Gastrocnemius medialis (tissue), 4 donors: ENCODE measurements around the gene ARL4A. TPM values are rescaled to one million over a fixed set of nuclear protein-coding genes. Genes with fewer than 3 reads are reported as not detected.
"Not testable (repeated sequence)": the region's sequence is repeated elsewhere in the genome, so short reads cannot be mapped to it uniquely, and the experiment has no call there.

Experiments used
- ATAC-seq, 2 donors: fragments of 150-250 bp; one replicate each; pipeline ENCODE4 v1.9.1; 2016
- DNase-seq, 2 donors: peaks; one replicate each; pipeline ENCODE4 v3.0.0-alpha.2; 2019
- H3K27ac ChIP-seq, 4 donors: fragments of 200-600 bp; sonication (generic); 1 replicate in 1 of 4; 2 replicates in 3 of 4; pipeline ENCODE4 v1.5.1; 2016 to 2018; ENCODE audit warnings: mild to moderate bottlenecking in 2 of 4, moderate library complexity in 1 of 4
- H3K27me3 ChIP-seq, 3 donors: fragments of 200-600 bp; sonication (generic) in 2 of 3; 1 replicate in 1 of 3; 2 replicates in 2 of 3; pipeline versions ENCODE4 v1.5.1 to v1.6.0; 2016 to 2019; ENCODE audit warnings: mild to moderate bottlenecking in 1 of 3, moderate library complexity in 1 of 3
- H3K36me3 ChIP-seq, 2 donors: fragments of 200-600 bp; sonication (generic) in 1 of 2; one replicate each; pipeline ENCODE4 v1.5.1; 2017 to 2018
- H3K4me1 ChIP-seq, 2 donors: fragments of 200-600 bp; sonication (generic) in 1 of 2; one replicate each; pipeline ENCODE4 v1.5.1; 2016 to 2017; ENCODE audit warnings: mild to moderate bottlenecking in 2 of 2
- H3K4me3 ChIP-seq, 4 donors: fragments of 200-600 bp; sonication (generic) in 3 of 4; 1 replicate in 1 of 4; 2 replicates in 3 of 4; pipeline ENCODE4 v1.5.1; 2016 to 2019; ENCODE audit warnings: mild to moderate bottlenecking in 2 of 4
- H3K9me3 ChIP-seq, 3 donors: fragments of 200-600 bp; sonication (generic) in 2 of 3; 1 replicate in 1 of 3; 2 replicates in 2 of 3; pipeline ENCODE4 v1.5.1; 2016 to 2019
- CTCF ChIP-seq, 5 experiments: fragments of 450-650 bp in 3 of 5; fragments of 200-600 bp in 2 of 5; sonication (generic) in 2 of 5; IDR thresholded peaks in 4 of 5; conservative IDR thresholded peaks in 1 of 5; 1 replicate in 4 of 5; 2 replicates in 1 of 5; pipeline ENCODE4 v1.5.1; 2016 to 2019; ENCODE audit warnings: antibody characterized with exemption in 5 of 5, mild to moderate bottlenecking in 3 of 5, moderate library complexity in 3 of 5
- POLR2A ChIP-seq, 2 donors: fragments of 450-650 bp; IDR thresholded peaks; one replicate each; pipeline ENCODE4 v1.6.1; 2017; ENCODE audit warnings: antibody characterized with exemption in 2 of 2, mild to moderate bottlenecking in 2 of 2, moderate library complexity in 2 of 2
- in situ Hi-C, 4 donors: fragments of 200-750 bp; cut with MboI; loops; one replicate each; pipeline versions ENCODE4 v1.15.0 to v1.8.0; 2017; ENCODE audit warnings: low sequenced_read_pairs in 4 of 4
- intact Hi-C: fragments of 100-400 bp; cut with DNase I; formaldehyde crosslinking; loops from one replicate; pipeline ENCODE4 v1.15.1; 2023; ENCODE audit warnings: low total_unique reads
- total RNA-seq, 4 donors: library from RNA; depleted of rRNA; stranded (reverse); fragments of >200 nt; gene quantifications; one replicate each; pipeline versions ENCODE4 v1.1.0 to v1.2.3, GENCODE V29; 2016

The ARL4A gene
- total RNA-seq, 4 donors from 2014 or later: 8.6 to 20.4 (median 14.2) TPM

DNA sequence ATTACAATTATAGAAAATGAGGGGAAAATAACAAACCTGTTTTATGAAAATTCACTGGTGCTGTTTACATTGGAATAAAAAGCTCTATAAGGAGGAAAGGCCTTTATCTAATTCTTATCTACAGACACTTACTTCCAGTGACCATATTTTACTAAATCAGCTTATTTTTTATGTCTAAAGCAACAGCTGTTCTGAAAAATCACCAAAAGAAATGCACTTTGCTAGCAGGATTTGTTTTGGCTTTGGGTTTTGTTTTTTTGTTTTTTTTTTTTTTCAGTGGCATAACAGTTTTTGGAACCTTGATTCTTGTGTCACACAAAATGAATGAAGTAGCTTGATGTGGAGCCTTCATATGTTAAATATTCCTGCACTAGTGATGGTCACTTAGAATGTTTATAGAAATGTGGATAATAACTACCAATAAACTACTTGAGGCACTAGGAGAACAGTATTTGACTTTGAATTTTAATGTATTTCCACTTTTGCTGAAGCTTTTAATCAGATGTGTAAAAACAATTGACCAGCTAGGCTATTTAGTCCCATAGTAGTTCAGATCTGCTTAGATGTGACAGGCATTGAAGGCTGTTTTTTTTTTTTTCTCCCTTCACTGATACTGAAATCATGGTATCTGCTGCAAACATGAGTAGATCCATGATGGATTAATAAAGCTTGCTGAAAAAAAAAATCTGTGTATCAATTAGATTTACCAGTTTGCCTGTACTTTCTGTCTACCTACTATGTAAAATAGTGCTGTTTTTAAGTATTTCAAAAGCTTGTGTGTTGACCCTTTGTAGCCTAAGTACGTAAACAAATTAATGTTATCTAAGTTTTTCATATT is 2.8 kb downstream of the ARL4A start:
- Histone ChIP-seq H3K4me3 (peak overlapping the region in 3 of 4 donors; percentile 38 to 87 (median 41)), H3K36me3 (no peaks in the 10 kb centered on the region), H3K27ac (no peak overlapping the region), H3K4me1 (peaks cover 0 to 15% of the 10 kb centered on the region in 2 donors), H3K9me3 (no peaks in the 10 kb centered on the region), H3K27me3 (no peaks in the 10 kb centered on the region)
- ATAC-seq: no peak
- DNase-seq: no peak
- intact Hi-C loops (no loop called here), in situ Hi-C loops (no loop called here)
- TF ChIP-seq CTCF (IDR thresholded peaks at IDR 0.05 in 4 of 5, conservative IDR thresholded peaks at IDR 0.05 in 1 of 5): no peak
- no peak for TF ChIP-seq POLR2A (IDR thresholded peaks at IDR 0.05)

DNA sequence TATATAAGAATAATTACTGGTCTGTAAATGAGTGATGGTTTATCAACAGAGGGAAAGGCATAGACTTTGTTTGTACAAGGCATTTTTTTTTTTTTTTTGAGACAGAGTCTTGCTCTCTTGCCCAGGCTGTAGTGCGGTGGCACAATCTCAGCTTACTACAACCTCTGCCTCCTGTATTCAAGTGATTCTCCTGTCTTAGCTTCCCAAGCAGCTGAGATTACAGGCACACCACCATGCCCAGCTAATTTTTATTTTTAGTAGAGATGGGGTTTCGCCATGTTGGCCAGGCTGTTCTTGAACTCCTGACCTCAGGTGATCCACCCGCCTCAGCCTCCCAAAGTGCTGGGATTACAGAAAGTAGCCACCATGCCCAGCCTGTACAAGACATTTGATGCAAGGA is 4.0 kb downstream of the ARL4A start:
- H3K4me1 ChIP-seq: peaks cover 0 to 15% of the 10 kb centered on the region in 2 donors
- H3K36me3 ChIP-seq, DNase-seq, H3K9me3 ChIP-seq, H3K27me3 ChIP-seq, ATAC-seq, H3K4me3 ChIP-seq, in situ Hi-C loops, intact Hi-C loops, H3K27ac ChIP-seq: not testable (repeated sequence)

- Histone ChIP-seq H3K27me3 (no peaks in the 10 kb centered on the region), H3K4me3 (no peak overlapping the region), H3K36me3 (no peaks in the 10 kb centered on the region), H3K27ac (no peak overlapping the region), H3K4me1 (peaks cover 0 to 15% of the 10 kb centered on the region in 2 donors), H3K9me3 (no peaks in the 10 kb centered on the region)
- intact Hi-C loops (no loop called here), in situ Hi-C loops (no loop called here)
- ATAC-seq: no peak
- DNase-seq: no peak
- TF ChIP-seq POLR2A (IDR thresholded peaks at IDR 0.05): no peak
- TF ChIP-seq CTCF (IDR thresholded peaks at IDR 0.05 in 4 of 5, conservative IDR thresholded peaks at IDR 0.05 in 1 of 5): no peak
Measured at GRCh38 chr7:12692035-12692434, 4.6 kb downstream of the ARL4A start.

- no peak overlapping the region for H3K27ac ChIP-seq
- H3K36me3 ChIP-seq: no peaks in the 10 kb centered on the region
- no peak overlapping the region for H3K4me3 ChIP-seq
- H3K9me3 ChIP-seq: no peaks in the 10 kb centered on the region
- no peak for ATAC-seq
- intact Hi-C loops: no loop called here
- peaks cover 0 to 15% of the 10 kb centered on the region in 2 donors for H3K4me1 ChIP-seq
- in situ Hi-C loops: no loop called here
- DNase-seq: no peak
- H3K27me3 ChIP-seq: no peaks in the 10 kb centered on the region
- TF ChIP-seq CTCF (IDR thresholded peaks at IDR 0.05 in 4 of 5, conservative IDR thresholded peaks at IDR 0.05 in 1 of 5) (no peak), POLR2A (IDR thresholded peaks at IDR 0.05) (no peak)
Measured at GRCh38 chr7:12692479-12693259, 5.2 kb downstream of the ARL4A start.

DNA sequence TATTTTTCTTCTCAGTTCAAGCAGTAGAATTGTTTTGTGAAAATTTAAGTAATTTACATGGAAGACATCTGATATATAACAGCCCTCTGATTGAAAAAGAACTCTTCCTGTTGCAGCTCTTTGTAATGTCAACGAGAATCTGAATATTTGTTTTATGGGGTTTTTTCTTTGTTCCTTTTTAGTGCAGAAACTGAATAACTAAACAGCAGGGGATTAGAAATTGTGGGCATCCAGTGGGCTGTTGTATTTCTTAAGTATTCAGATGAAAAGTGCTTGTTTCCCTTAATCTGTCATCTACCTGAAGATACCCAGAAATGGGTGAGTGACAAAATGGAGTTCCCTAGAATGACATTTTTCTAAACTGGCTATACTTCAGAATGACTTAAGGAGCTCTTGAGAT is 7.4 kb downstream of the ARL4A start:
- no peaks in the 10 kb centered on the region for H3K9me3 ChIP-seq
- in situ Hi-C loops (no loop called here), intact Hi-C loops (no loop called here)
- H3K4me3 ChIP-seq: no peak overlapping the region
- TF ChIP-seq CTCF (IDR thresholded peaks at IDR 0.05 in 4 of 5, conservative IDR thresholded peaks at IDR 0.05 in 1 of 5) (no peak), POLR2A (IDR thresholded peaks at IDR 0.05) (no peak)
- no peak for ATAC-seq
- DNase-seq: no peak
- no peaks in the 10 kb centered on the region for H3K36me3 ChIP-seq
- peaks cover 0 to 11% of the 10 kb centered on the region in 2 donors for H3K4me1 ChIP-seq
- no peaks in the 10 kb centered on the region for H3K27me3 ChIP-seq
- H3K27ac ChIP-seq: no peak overlapping the region
